Measurements from ENCODE around the gene STRN4.

- TF ChIP-seq CTCF (IDR thresholded peaks at IDR 0.05): no peak
- TF ChIP-seq REST (IDR thresholded peaks at IDR 0.05; ENCODE audit: insufficient read depth in 1 of 2, low read depth in 2 of 2, low read length in 1 of 2): no peak
These were observed 4.8 kb downstream of the STRN4 start for GRCh38 chr19:46741447-46741846.

All from Panc1 (cell line).